ENCODE results near the gene TFE3.

The TFE3 gene

GRCh38 chrX:49043220-49043986 is at the start of gene TFE3:
Gene TFE3, minus strand, starts transcription at chrX:49043357. Its CDS starts 131 bp downstream, at chrX:49043226.
- DNase-seq (ENCODE audit: low read depth in 2 of 2): peak; percentile 88 to 92

- DNase-seq (ENCODE audit: low read depth in 2 of 2): no peak
These were observed 46.4 kb upstream of the TFE3 start for GRCh38 chrX:49089553-49089952.

- no peak for DNase-seq (ENCODE audit: low read depth in 2 of 2)
These were observed 39.2 kb upstream of the TFE3 start for GRCh38 chrX:49082271-49082871.

- DNase-seq (ENCODE audit: low read depth in 2 of 2): peak; percentile 51 to 57
These were observed 36.6 kb upstream of the TFE3 start, which contains the start of gene WDR45 for GRCh38 chrX:49079489-49080428. Gene WDR45, minus strand, starts transcription at chrX:49079887. Its CDS starts 1,792 bp downstream, at chrX:49078095.

GRCh38 chrX:49077941-49078340 is 34.8 kb upstream of the TFE3 start:
- no peak for DNase-seq (ENCODE audit: low read depth in 2 of 2)

- no peak for DNase-seq (ENCODE audit: low read depth in 2 of 2)
These were observed 32.2 kb upstream of the TFE3 start for GRCh38 chrX:49075347-49075746.

- DNase-seq (ENCODE audit: low read depth in 2 of 2): peak; percentile 72 to 82
These were observed 30.7 kb upstream of the TFE3 start, which contains the start of gene PRAF2 for GRCh38 chrX:49073601-49074575. Gene PRAF2, minus strand, starts transcription at chrX:49074002. Its CDS starts 15 bp downstream, at chrX:49073987.

GRCh38 chrX:49072712-49073095 is 29.5 kb upstream of the TFE3 start:
- no peak for DNase-seq (ENCODE audit: low read depth in 2 of 2)

- DNase-seq (ENCODE audit: low read depth in 2 of 2): no peak
These were observed 28.9 kb upstream of the TFE3 start for GRCh38 chrX:49071877-49072711.

- no peak for DNase-seq (ENCODE audit: low read depth in 2 of 2)
These were observed 27.8 kb upstream of the TFE3 start for GRCh38 chrX:49070988-49071387.

- no peak for DNase-seq (ENCODE audit: low read depth in 2 of 2)
These were observed 25.9 kb upstream of the TFE3 start for GRCh38 chrX:49069038-49069437.

- no peak for DNase-seq (ENCODE audit: low read depth in 2 of 2)
These were observed 24.3 kb upstream of the TFE3 start for GRCh38 chrX:49067285-49068120.

GRCh38 chrX:49066690-49067089 is 23.5 kb upstream of the TFE3 start:
- DNase-seq (ENCODE audit: low read depth in 2 of 2): no peak

GRCh38 chrX:49066278-49066677 is 23.1 kb upstream of the TFE3 start:
- no peak for DNase-seq (ENCODE audit: low read depth in 2 of 2)

- DNase-seq (ENCODE audit: low read depth in 2 of 2): no peak
These were observed 21.6 kb upstream of the TFE3 start for GRCh38 chrX:49064735-49065134.

GRCh38 chrX:49064303-49064702 is 21.1 kb upstream of the TFE3 start:
- no peak for DNase-seq (ENCODE audit: low read depth in 2 of 2)

GRCh38 chrX:49063715-49064114 is 20.6 kb upstream of the TFE3 start:
- DNase-seq (ENCODE audit: low read depth in 2 of 2): no peak

GRCh38 chrX:49061916-49062315 is 18.8 kb upstream of the TFE3 start:
- no peak for DNase-seq (ENCODE audit: low read depth in 2 of 2)

- DNase-seq (ENCODE audit: low read depth in 2 of 2): no peak
These were observed 18.3 kb upstream of the TFE3 start for GRCh38 chrX:49061490-49061889.
